Thyroid gland (tissue), 4 donors: ENCODE results near the gene LIFR. TPM values are rescaled to one million over a fixed set of nuclear protein-coding genes. Genes with fewer than 3 reads are reported as not detected.

Experiments used
- DNase-seq, 2 donors: peaks; one replicate each; pipeline ENCODE4 v3.0.0-alpha.2; 2019
- H3K27ac ChIP-seq, 3 donors: fragments of 200-600 bp; sonication (generic); 1 replicate in 2 of 3; 2 replicates in 1 of 3; pipeline ENCODE4 v1.5.1; 2016 to 2019; ENCODE audit warnings: mild to moderate bottlenecking in 1 of 3, moderate library complexity in 1 of 3
- H3K27me3 ChIP-seq: fragments of 200-600 bp; sonication (generic); one replicate; pipeline ENCODE4 v1.5.1; 2019
- H3K36me3 ChIP-seq, 2 donors: fragments of 200-600 bp; sonication (generic); one replicate each; pipeline ENCODE4 v1.5.1; 2016 to 2019
- H3K4me1 ChIP-seq, 2 donors: fragments of 200-600 bp; sonication (generic); one replicate each; pipeline ENCODE4 v1.5.1; 2017 to 2019
- H3K4me3 ChIP-seq, 3 donors: fragments of 200-600 bp; sonication (generic); replicated peaks in 1 of 3; 1 replicate in 2 of 3; 2 replicates in 1 of 3; pipeline ENCODE4 v1.5.1; 2016; ENCODE audit warnings: mild to moderate bottlenecking in 1 of 3
- H3K9me3 ChIP-seq: fragments of 200-600 bp; sonication (generic); one replicate; pipeline ENCODE4 v1.5.1; 2017
- POLR2A ChIP-seq, 2 donors: fragments of 450-650 bp; IDR thresholded peaks; one replicate each; pipeline ENCODE4 v1.6.1; 2017; ENCODE audit warnings: antibody characterized with exemption in 2 of 2, mild to moderate bottlenecking in 2 of 2, moderate library complexity in 1 of 2
- WGBS, 2 donors: methylation state at CpG; one replicate each; pipeline ENCODE4 v1.1.5; 2017; 5-methylcytosine and 5-hydroxymethylcytosine counted together
- intact Hi-C: fragments of 100-400 bp; cut with DNase I; formaldehyde crosslinking; loops from one replicate; pipeline ENCODE4 v1.15.1; 2023
- total RNA-seq, 4 donors: library from RNA; depleted of rRNA; stranded (reverse); fragments of >200 nt; gene quantifications; one replicate each; pipeline ENCODE4 v1.2.3, GENCODE V29; 2016
- TF ChIP-seq, protein P1 (sequence below), 6 experiments: fragments of 200-600 bp in 3 of 6; fragments of 450-650 bp in 3 of 6; sonication (generic) in 3 of 6; IDR thresholded peaks; one replicate each; pipeline ENCODE4 v1.5.1; 2016 to 2019; ENCODE audit warnings: antibody characterized with exemption in 6 of 6, mild to moderate bottlenecking in 2 of 6, inconsistent platforms in 1 of 6, moderate library complexity in 1 of 6

The LIFR gene
- total RNA-seq, 4 donors from 2014 or later = 172 to 446 (median 233) TPM

DNA sequence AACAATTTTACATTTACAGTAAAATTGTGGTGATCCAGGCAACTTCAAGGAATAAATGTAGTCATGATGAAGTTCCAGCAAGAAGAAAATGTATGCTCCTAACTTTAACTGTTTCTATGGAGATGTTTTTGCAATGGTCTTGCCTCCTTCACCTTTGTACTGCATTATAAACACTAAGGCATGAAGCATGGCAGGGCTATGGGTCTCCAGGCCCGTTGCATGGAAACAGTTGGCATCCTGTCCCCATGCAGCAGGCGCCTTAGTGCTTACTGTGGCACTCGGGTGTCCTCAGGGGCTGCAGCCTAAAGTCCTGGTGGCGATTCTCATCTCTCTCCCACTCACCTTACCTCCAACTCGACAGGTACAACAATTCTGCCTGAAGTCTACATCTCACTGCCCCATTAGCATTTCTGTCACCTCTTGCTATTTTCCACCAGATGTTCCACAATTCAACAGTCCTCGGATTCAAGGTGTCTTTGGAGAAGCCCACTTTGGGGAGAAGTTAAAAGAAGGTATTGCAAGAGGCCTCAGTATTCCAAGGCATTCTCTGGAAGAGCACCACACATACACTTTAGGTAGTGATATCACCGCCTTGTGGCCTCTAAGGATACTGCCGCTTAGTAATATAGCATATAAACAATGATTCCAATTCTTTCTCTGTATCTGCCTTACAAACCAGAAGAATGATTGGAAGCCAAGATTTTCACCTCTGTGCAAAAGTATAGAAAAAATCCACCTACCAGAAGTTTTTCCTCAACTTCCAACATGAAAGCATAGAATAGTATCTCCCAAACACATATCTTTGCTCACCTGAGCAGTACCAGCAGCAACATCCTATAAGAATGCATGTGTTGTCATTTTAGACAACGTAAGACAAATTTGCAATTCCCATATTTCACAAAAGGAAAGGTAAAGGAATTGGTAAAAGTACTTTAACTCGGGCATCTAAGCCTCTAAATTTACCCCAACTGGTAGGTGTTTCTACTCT, 5.1 kb downstream of the LIFR start:
- Histone ChIP-seq H3K4me3 (no peak overlapping the region), H3K4me1 (peaks cover 44 to 55% of the 10 kb centered on the region in 2 donors)
- DNase-seq = no peak

GRCh38 chr5:38548064-38548759, 8.2 kb downstream of the LIFR start:
- intact Hi-C loops = no loop called here
- 60 to 79% methylated on average over 1 of the region's 1 CpG for WGBS, 2 donors

More for the DNA sequence above, 5.1 kb downstream of the LIFR start:
- H3K9me3 ChIP-seq = no peaks in the 10 kb centered on the region
- no peaks in the 10 kb centered on the region for H3K36me3 ChIP-seq
- H3K27ac ChIP-seq = peak overlapping the region in 2 of 3 donors; percentile 51 to 90
- no peaks in the 10 kb centered on the region for H3K27me3 ChIP-seq
- TF ChIP-seq, protein P1, sequence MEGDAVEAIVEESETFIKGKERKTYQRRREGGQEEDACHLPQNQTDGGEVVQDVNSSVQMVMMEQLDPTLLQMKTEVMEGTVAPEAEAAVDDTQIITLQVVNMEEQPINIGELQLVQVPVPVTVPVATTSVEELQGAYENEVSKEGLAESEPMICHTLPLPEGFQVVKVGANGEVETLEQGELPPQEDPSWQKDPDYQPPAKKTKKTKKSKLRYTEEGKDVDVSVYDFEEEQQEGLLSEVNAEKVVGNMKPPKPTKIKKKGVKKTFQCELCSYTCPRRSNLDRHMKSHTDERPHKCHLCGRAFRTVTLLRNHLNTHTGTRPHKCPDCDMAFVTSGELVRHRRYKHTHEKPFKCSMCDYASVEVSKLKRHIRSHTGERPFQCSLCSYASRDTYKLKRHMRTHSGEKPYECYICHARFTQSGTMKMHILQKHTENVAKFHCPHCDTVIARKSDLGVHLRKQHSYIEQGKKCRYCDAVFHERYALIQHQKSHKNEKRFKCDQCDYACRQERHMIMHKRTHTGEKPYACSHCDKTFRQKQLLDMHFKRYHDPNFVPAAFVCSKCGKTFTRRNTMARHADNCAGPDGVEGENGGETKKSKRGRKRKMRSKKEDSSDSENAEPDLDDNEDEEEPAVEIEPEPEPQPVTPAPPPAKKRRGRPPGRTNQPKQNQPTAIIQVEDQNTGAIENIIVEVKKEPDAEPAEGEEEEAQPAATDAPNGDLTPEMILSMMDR (IDR thresholded peaks at IDR 0.05) = peak in 5 of 6 experiments; percentile 28 to 54 (median 48)
- no peak for TF ChIP-seq POLR2A (IDR thresholded peaks at IDR 0.05)
- WGBS, 2 donors = 60 to 65% methylated on average over 10 of the region's 10 CpGs
- intact Hi-C loops = loop anchor here (10.0 kb wide), 1 partner anchor 113 kb away; no protein-coding TSS in a partner anchor

GRCh38 chr5:38547257-38547656, 9.2 kb downstream of the LIFR start:
- no peaks in the 10 kb centered on the region for H3K27me3 ChIP-seq
- no peak for TF ChIP-seq POLR2A (IDR thresholded peaks at IDR 0.05)
- TF ChIP-seq, protein P1 (IDR thresholded peaks at IDR 0.05) = no peak
- H3K4me1 ChIP-seq = peaks cover 52 to 69% of the 10 kb centered on the region in 2 donors
- peak overlapping the region in 2 of 3 donors; percentile 2 to 28 for H3K27ac ChIP-seq
- H3K4me3 ChIP-seq = no peak overlapping the region
- 81 to 85% methylated on average over 4 of the region's 4 CpGs for WGBS, 2 donors
- no peaks in the 10 kb centered on the region for H3K36me3 ChIP-seq
- DNase-seq = no peak
- intact Hi-C loops = no loop called here
- no peaks in the 10 kb centered on the region for H3K9me3 ChIP-seq

More at GRCh38 chr5:38548064-38548759, 8.2 kb downstream of the LIFR start:
- peak overlapping the region; percentile 50 to 68 (median 56) for H3K27ac ChIP-seq
- H3K4me3 ChIP-seq = no peak overlapping the region
- no peak for DNase-seq
- H3K9me3 ChIP-seq = no peaks in the 10 kb centered on the region
- no peaks in the 10 kb centered on the region for H3K27me3 ChIP-seq
- peak in 1 of 2 donors; percentile 6 for TF ChIP-seq POLR2A (IDR thresholded peaks at IDR 0.05)
- TF ChIP-seq, protein P1 (IDR thresholded peaks at IDR 0.05) = no peak
- peaks cover 54 to 69% of the 10 kb centered on the region in 2 donors for H3K4me1 ChIP-seq
- H3K36me3 ChIP-seq = no peaks in the 10 kb centered on the region

DNA sequence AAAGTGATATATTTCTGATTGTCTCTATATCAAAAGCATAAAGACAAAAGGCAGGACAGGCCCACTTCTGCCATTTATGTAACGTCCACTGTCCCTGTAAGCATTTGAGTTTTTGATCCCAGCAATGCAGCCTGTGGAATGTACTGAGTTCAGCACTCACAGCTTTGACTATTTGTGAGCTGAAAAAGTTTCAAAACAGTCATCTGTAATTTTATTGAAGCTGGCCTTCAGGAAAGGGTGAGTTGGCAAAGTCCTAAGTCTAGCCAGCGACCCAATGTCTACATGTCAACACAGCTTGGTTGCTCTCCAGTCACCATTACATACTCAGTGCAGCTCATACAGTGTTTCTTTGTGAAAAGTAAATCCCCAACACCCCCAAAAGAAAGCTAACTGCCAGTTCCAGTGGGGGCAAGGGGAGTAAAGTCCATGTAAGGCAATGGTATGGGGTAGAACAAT, 9.7 kb downstream of the LIFR start:
- H3K27ac ChIP-seq = peak overlapping the region; percentile 2 to 28 (median 8)
- DNase-seq = no peak
- H3K4me1 ChIP-seq = peaks cover 51 to 69% of the 10 kb centered on the region in 2 donors
- H3K27me3 ChIP-seq = no peaks in the 10 kb centered on the region
- WGBS, 2 donors = 58 to 78% methylated on average over 2 of the region's 2 CpGs
- TF ChIP-seq POLR2A (IDR thresholded peaks at IDR 0.05) = no peak
- TF ChIP-seq, protein P1 (IDR thresholded peaks at IDR 0.05) = no peak
- H3K4me3 ChIP-seq = no peak overlapping the region
- no peaks in the 10 kb centered on the region for H3K9me3 ChIP-seq
- H3K36me3 ChIP-seq = no peaks in the 10 kb centered on the region
- intact Hi-C loops = no loop called here
